Gastroesophageal sphincter (tissue), 4 donors: ENCODE results near the gene IGSF23. TPM values are rescaled to one million over a fixed set of nuclear protein-coding genes. Genes with fewer than 3 reads are reported as not detected.

ENCODE experiments used
- ATAC-seq: fragments of 150-250 bp; one replicate; pipeline ENCODE4 v1.9.1; 2016; ENCODE audit warnings: mild to moderate bottlenecking, moderate library complexity
- H3K27ac ChIP-seq, 4 donors: fragments of 200-600 bp; sonication (generic) in 3 of 4; 1 replicate in 3 of 4; 2 replicates in 1 of 4; pipeline ENCODE4 v1.5.1; 2016 to 2019
- H3K27me3 ChIP-seq: fragments of 200-600 bp; sonication (generic); one replicate; pipeline ENCODE4 v1.5.1; 2019
- H3K36me3 ChIP-seq, 2 donors: fragments of 200-600 bp; sonication (generic); one replicate each; pipeline ENCODE4 v1.5.1; 2019; ENCODE audit warnings: control low read depth in 1 of 2
- H3K4me1 ChIP-seq, 3 donors: fragments of 200-600 bp; sonication (generic); 1 replicate in 2 of 3; 2 replicates in 1 of 3; pipeline ENCODE4 v1.5.1; 2016 to 2019; ENCODE audit warnings: control low read depth in 2 of 3
- H3K4me3 ChIP-seq, 2 donors: fragments of 200-600 bp; sonication (generic); one replicate each; pipeline ENCODE4 v1.5.1; 2019; ENCODE audit warnings: mild to moderate bottlenecking in 1 of 2, moderate library complexity in 1 of 2
- H3K9me3 ChIP-seq, 3 donors: fragments of 200-600 bp; sonication (generic); one replicate each; pipeline ENCODE4 v1.5.1; 2017 to 2019; ENCODE audit warnings: control low read depth in 2 of 3
- CTCF ChIP-seq, 4 experiments: fragments of 200-600 bp in 2 of 4; fragments of 450-650 bp in 2 of 4; sonication (generic) in 1 of 4; IDR thresholded peaks; one replicate each; pipeline ENCODE4 v1.5.1; 2017 to 2019; ENCODE audit warnings: antibody characterized with exemption in 4 of 4, mild to moderate bottlenecking in 2 of 4, moderate library complexity in 2 of 4
- EP300 ChIP-seq: sonication (generic); formaldehyde crosslinking; IDR thresholded peaks from one replicate; pipeline ENCODE4 v1.6.1; 2017; ENCODE audit warnings: antibody characterized with exemption, mild to moderate bottlenecking
- POLR2A ChIP-seq, 2 donors: fragments of 450-650 bp; IDR thresholded peaks; one replicate each; pipeline ENCODE4 v1.6.1; 2017; ENCODE audit warnings: antibody characterized with exemption in 2 of 2, mild to moderate bottlenecking in 2 of 2, moderate library complexity in 1 of 2
- POLR2AphosphoS5 ChIP-seq: sonication (generic); formaldehyde crosslinking; IDR thresholded peaks from one replicate; pipeline ENCODE4 v1.6.1; 2017; ENCODE audit warnings: antibody characterized with exemption
- WGBS, 2 donors: methylation state at CpG; one replicate each; pipeline ENCODE4 v1.1.5; 2018; ENCODE audit warnings: low coverage in 1 of 2; 5-methylcytosine and 5-hydroxymethylcytosine counted together
- total RNA-seq, 4 donors: library from RNA; depleted of rRNA; stranded (reverse); fragments of >200 nt; gene quantifications; one replicate each; pipeline ENCODE4 v1.1.0, GENCODE V29; 2016

IGSF23 gene
- total RNA-seq, 4 donors from 2014 or later: not detected

- Histone ChIP-seq H3K4me1 (peaks cover 0 to 48% (median 9%) of the 10 kb centered on the region in 3 donors), H3K36me3 (peaks cover 0 to 37% of the 10 kb centered on the region in 2 donors), H3K9me3 (no peaks in the 10 kb centered on the region), H3K27ac (no peak overlapping the region), H3K27me3 (no peaks in the 10 kb centered on the region), H3K4me3 (no peak overlapping the region)
- WGBS, 2 donors: 72 to 78% methylated on average over 7 to 8 of the region's 8 CpGs
- no peak for ATAC-seq
- TF ChIP-seq CTCF (IDR thresholded peaks at IDR 0.05): no peak
- TF ChIP-seq EP300: no peak
Observed at GRCh38 chr19:44645407-44646048, 32.2 kb downstream of the IGSF23 start.

GRCh38 chr19:44646049-44646416 lies 32.7 kb downstream of the IGSF23 start:
- Histone ChIP-seq H3K36me3 (peaks cover 0 to 42% of the 10 kb centered on the region in 2 donors), H3K9me3 (no peaks in the 10 kb centered on the region), H3K4me1 (peaks cover 0 to 48% (median 9%) of the 10 kb centered on the region in 3 donors), H3K4me3 (no peak overlapping the region), H3K27ac (no peak overlapping the region), H3K27me3 (no peaks in the 10 kb centered on the region)
- no peak for ATAC-seq
- no peak for TF ChIP-seq CTCF (IDR thresholded peaks at IDR 0.05)
- no peak for TF ChIP-seq EP300
- TF ChIP-seq POLR2AphosphoS5: no peak
- TF ChIP-seq POLR2A (IDR thresholded peaks at IDR 0.05): no peak
- 87 to 96% methylated on average over 3 of the region's 3 CpGs for WGBS, 2 donors

GRCh38 chr19:44647144-44647543 lies 33.8 kb downstream of the IGSF23 start:
- Histone ChIP-seq H3K36me3 (peaks cover 0 to 53% of the 10 kb centered on the region in 2 donors), H3K9me3 (no peaks in the 10 kb centered on the region), H3K27ac (peak overlapping the region in 2 of 4 donors; percentile 33 to 49), H3K4me1 (peaks cover 0 to 48% (median 9%) of the 10 kb centered on the region in 3 donors), H3K4me3 (no peak overlapping the region), H3K27me3 (no peaks in the 10 kb centered on the region)
- TF ChIP-seq POLR2AphosphoS5 (no peak), EP300 (no peak)
- no peak for ATAC-seq
- WGBS, 2 donors: 63% methylated on average over 4 of the region's 31 CpGs; no CpG with 5 or more reads in 1 of the 2 donors

- H3K9me3 ChIP-seq: no peaks in the 10 kb centered on the region
- WGBS, 2 donors: 73 to 75% methylated on average over 2 to 3 of the region's 3 CpGs
- no peak overlapping the region for H3K4me3 ChIP-seq
- H3K27me3 ChIP-seq: no peaks in the 10 kb centered on the region
- H3K27ac ChIP-seq: peak overlapping the region in 3 of 4 donors; percentile 35 to 51 (median 49)
- ATAC-seq: no peak
- TF ChIP-seq POLR2A (IDR thresholded peaks at IDR 0.05) (no peak), CTCF (IDR thresholded peaks at IDR 0.05) (no peak), POLR2AphosphoS5 (no peak), EP300 (no peak)
- peaks cover 0 to 69% of the 10 kb centered on the region in 2 donors for H3K36me3 ChIP-seq
- peaks cover 0 to 41% (median 9%) of the 10 kb centered on the region in 3 donors for H3K4me1 ChIP-seq
Observed at GRCh38 chr19:44648631-44649251, 35.4 kb downstream of the IGSF23 start.

GRCh38 chr19:44649578-44650145 lies 36.3 kb downstream of the IGSF23 start:
- Histone ChIP-seq H3K27me3 (no peaks in the 10 kb centered on the region), H3K4me1 (peaks cover 0 to 44% (median 9%) of the 10 kb centered on the region in 3 donors), H3K9me3 (no peaks in the 10 kb centered on the region), H3K36me3 (peaks cover 0 to 78% of the 10 kb centered on the region in 2 donors), H3K4me3 (no peak overlapping the region), H3K27ac (no peak overlapping the region)
- TF ChIP-seq CTCF (IDR thresholded peaks at IDR 0.05) (no peak), EP300 (no peak), POLR2A (IDR thresholded peaks at IDR 0.05) (no peak), POLR2AphosphoS5 (no peak)
- no peak for ATAC-seq
- 96 to 100% methylated on average over 1 to 8 of the region's 15 CpGs for WGBS, 2 donors
